Hepatocyte (in vitro differentiated cells): ENCODE data around the gene ASTN2.

Experiments used
- CTCF ChIP-seq: fragments of 200-600 bp; sonication (generic); IDR thresholded peaks from 2 replicates; pipeline ENCODE4 v1.5.1; 2016; ENCODE audit warnings: antibody characterized with exemption, mild to moderate bottlenecking; ENCODE audit not compliant: poor library complexity
- EZH2 ChIP-seq: fragments of 200-600 bp; sonication (generic); IDR thresholded peaks from 2 replicates; pipeline ENCODE4 v1.6.1; 2016; ENCODE audit warnings: antibody characterized with exemption, mild to moderate bottlenecking, borderline replicate concordance
- EZH2phosphoT487 ChIP-seq: fragments of 200-600 bp; sonication (generic); IDR thresholded peaks from one replicate; pipeline ENCODE4 v1.6.1; 2018; ENCODE audit warnings: antibody characterized with exemption, mild to moderate bottlenecking, low read depth, moderate library complexity; ENCODE audit not compliant: unreplicated experiment, severe bottlenecking

DNA sequence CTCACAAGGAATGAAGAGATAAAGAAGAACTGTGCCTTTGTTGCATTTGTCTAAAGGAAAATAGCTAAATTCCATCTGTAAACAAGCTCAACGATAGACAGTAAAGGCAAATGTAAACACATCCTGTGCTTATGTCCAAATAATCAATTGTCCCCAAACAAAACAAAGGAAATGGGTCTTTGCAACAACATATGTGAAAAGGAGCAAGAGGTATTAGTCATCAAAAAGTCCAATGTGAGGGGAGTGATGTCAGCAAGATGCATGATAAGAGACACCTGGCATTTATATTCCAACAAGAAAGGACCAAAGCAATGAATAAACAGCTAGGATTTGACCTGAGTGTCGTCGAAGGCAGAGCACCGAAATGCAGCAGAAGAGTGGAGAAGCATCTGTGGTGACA lies 209.1 kb downstream of the ASTN2 start:
- TF ChIP-seq EZH2phosphoT487 = no peak
- no peak for TF ChIP-seq CTCF
- no peak for TF ChIP-seq EZH2
